CD4-positive, CD25-positive, alpha-beta regulatory T cell (primary cell): ENCODE measurements around the gene EPO. TPM values are rescaled to one million over a fixed set of nuclear protein-coding genes. Genes with fewer than 3 reads are reported as not detected.
A peak's percentile ranks its signal among the peaks of the same experiment; 100 is the strongest.
"Not testable (repeated sequence)": the region's sequence is repeated elsewhere in the genome, so short reads cannot be mapped to it uniquely, and the experiment has no call there.

Source experiments
- ATAC-seq, 2 donors: fragments of 150-1000 bp; cut with Tn5 transposase; one replicate each; pipeline ENCODE4 v1.10.0; 2021; ENCODE audit warnings: low read depth in 2 of 2, moderate number of reproducible peaks in 2 of 2, moderate library complexity in 1 of 2
- DNase-seq, 3 donors: peaks; one replicate each; pipeline versions ENCODE4 v3.0.0 to v3.0.0-alpha.2; 2012 to 2022; ENCODE audit warnings: mixed read lengths in 1 of 3
- H3K27ac ChIP-seq: one replicate; pipeline ENCODE4 v1.7.0; 2013; ENCODE audit warnings: mild to moderate bottlenecking, low read length; ENCODE audit not compliant: insufficient read depth, poor library complexity, severe bottlenecking
- H3K27me3 ChIP-seq: one replicate; pipeline ENCODE4 v1.7.0; 2013; ENCODE audit warnings: low read length; ENCODE audit not compliant: control insufficient read depth, insufficient read depth
- H3K36me3 ChIP-seq: one replicate; pipeline ENCODE4 v1.7.0; 2013; ENCODE audit warnings: mild to moderate bottlenecking, low read length, moderate library complexity; ENCODE audit not compliant: control insufficient read depth, insufficient read depth
- H3K4me1 ChIP-seq: 2 replicates; pipeline ENCODE4 v1.7.0; 2013; ENCODE audit warnings: mild to moderate bottlenecking, low read length; ENCODE audit not compliant: insufficient read depth, control insufficient read depth, poor library complexity, severe bottlenecking
- H3K4me3 ChIP-seq: one replicate; pipeline ENCODE4 v1.7.0; 2013; ENCODE audit warnings: low read depth, mild to moderate bottlenecking, low read length, moderate library complexity
- H3K9me3 ChIP-seq, 2 experiments: 1 replicate in 1 of 2; 2 replicates in 1 of 2; pipeline ENCODE4 v1.7.0; 2013; ENCODE audit warnings: low read length in 2 of 2, mild to moderate bottlenecking in 1 of 2, moderate library complexity in 1 of 2; ENCODE audit not compliant: control insufficient read depth in 2 of 2
- H3K27ac Mint-ChIP-seq, 3 donors: one replicate each; pipeline ENCODE4 v1.8.0; 2020 to 2022; ENCODE audit warnings: mild to moderate bottlenecking in 3 of 3, mixed read lengths in 3 of 3, moderate library complexity in 2 of 3
- H3K27me3 Mint-ChIP-seq: one replicate; pipeline ENCODE4 v1.8.0; 2022; ENCODE audit warnings: mild to moderate bottlenecking, mixed read lengths
- H3K36me3 Mint-ChIP-seq: one replicate; pipeline ENCODE4 v1.8.0; 2020; ENCODE audit warnings: mixed read lengths
- H3K4me1 Mint-ChIP-seq, 4 donors: one replicate each; pipeline ENCODE4 v1.8.0; 2020 to 2022; ENCODE audit warnings: mixed read lengths in 4 of 4, mild to moderate bottlenecking in 1 of 4
- H3K4me3 Mint-ChIP-seq, 4 donors: one replicate each; pipeline ENCODE4 v1.8.0; 2020 to 2022; ENCODE audit warnings: mild to moderate bottlenecking in 4 of 4, mixed read lengths in 4 of 4, moderate library complexity in 3 of 4
- H3K9me3 Mint-ChIP-seq, 7 donors: one replicate each; pipeline ENCODE4 v1.8.0; 2020 to 2022; ENCODE audit warnings: mixed read lengths in 7 of 7, mild to moderate bottlenecking in 3 of 7, moderate library complexity in 2 of 7
- polyA plus RNA-seq, 4 donors: library from polyadenylated mRNA; unstranded; fragments of 300-500 nt; fragmentation: Illumina TruSeq; gene quantifications; one replicate each; pipeline ENCODE4 v1.2.3, GENCODE V29; 2021
- total RNA-seq: library from RNA; stranded (reverse); gene quantifications from one replicate; pipeline ENCODE4 v1.2.3, GENCODE V29; 2022

EPO gene
- total and polyA plus RNA-seq, 5 donors from 2014 or later = 0.23 TPM; not detected in 4

- H3K9me3 ChIP-seq = no peaks in the 10 kb centered on the region
Measured at GRCh38 chr7:100711369-100711768, 8.9 kb upstream of the EPO start.

GRCh38 chr7:100714725-100715124 is 5.5 kb upstream of the EPO start:
- ATAC-seq = no peak
- Mint-ChIP-seq H3K4me1 (no peaks in the 10 kb centered on the region), H3K27ac (no peak overlapping the region), H3K9me3 (peaks cover 0 to 15% (median 3%) of the 10 kb centered on the region in 7 donors), H3K4me3 (no peak overlapping the region), H3K36me3 (no peaks in the 10 kb centered on the region), H3K27me3 (peaks cover 18% of the 10 kb centered on the region)
- DNase-seq = no peak
- no peaks in the 10 kb centered on the region for H3K4me1 ChIP-seq
- no peak overlapping the region for H3K4me3 ChIP-seq
- no peaks in the 10 kb centered on the region for H3K9me3 ChIP-seq
- H3K36me3 ChIP-seq = no peaks in the 10 kb centered on the region
- H3K27me3 ChIP-seq = peaks cover 4% of the 10 kb centered on the region
- no peak overlapping the region for H3K27ac ChIP-seq

More at GRCh38 chr7:100711369-100711768, 8.9 kb upstream of the EPO start:
- H3K4me1 Mint-ChIP-seq = peaks cover 0 to 16% (median 3%) of the 10 kb centered on the region in 4 donors
- H3K4me3 ChIP-seq = no peak overlapping the region
- H3K36me3 ChIP-seq = no peaks in the 10 kb centered on the region
- H3K4me3 Mint-ChIP-seq = no peak overlapping the region
- H3K27ac Mint-ChIP-seq = no peak overlapping the region
- H3K4me1 ChIP-seq = peaks cover 11% of the 10 kb centered on the region
- H3K27me3 ChIP-seq = no peaks in the 10 kb centered on the region
- H3K27me3 Mint-ChIP-seq = peaks cover 5% of the 10 kb centered on the region
- ATAC-seq (no peak), DNase-seq (no peak)
- H3K9me3 Mint-ChIP-seq = no peaks in the 10 kb centered on the region
- H3K36me3 Mint-ChIP-seq = no peaks in the 10 kb centered on the region
- H3K27ac ChIP-seq = no peak overlapping the region

DNA sequence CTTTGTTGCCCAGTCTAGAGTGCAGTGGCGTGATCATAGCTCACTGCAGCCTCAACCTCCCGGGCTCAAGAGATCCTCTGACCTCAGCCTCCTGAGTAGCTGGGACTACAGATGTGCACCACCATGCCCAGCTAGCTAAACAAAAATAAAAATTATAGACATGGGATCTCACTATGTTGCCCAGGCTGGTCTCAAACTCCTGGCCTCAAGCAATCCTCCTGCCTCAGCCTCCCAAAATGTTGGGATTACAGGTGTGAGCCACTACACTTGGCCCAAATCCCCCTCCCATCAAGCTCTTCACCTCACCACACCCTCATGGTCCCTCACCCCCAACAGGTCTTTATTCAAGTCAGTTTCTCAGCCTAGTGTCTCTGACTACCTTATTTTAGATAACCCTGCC is 3.2 kb upstream of the EPO start:
- not testable (repeated sequence) for H3K36me3 Mint-ChIP-seq

DNA sequence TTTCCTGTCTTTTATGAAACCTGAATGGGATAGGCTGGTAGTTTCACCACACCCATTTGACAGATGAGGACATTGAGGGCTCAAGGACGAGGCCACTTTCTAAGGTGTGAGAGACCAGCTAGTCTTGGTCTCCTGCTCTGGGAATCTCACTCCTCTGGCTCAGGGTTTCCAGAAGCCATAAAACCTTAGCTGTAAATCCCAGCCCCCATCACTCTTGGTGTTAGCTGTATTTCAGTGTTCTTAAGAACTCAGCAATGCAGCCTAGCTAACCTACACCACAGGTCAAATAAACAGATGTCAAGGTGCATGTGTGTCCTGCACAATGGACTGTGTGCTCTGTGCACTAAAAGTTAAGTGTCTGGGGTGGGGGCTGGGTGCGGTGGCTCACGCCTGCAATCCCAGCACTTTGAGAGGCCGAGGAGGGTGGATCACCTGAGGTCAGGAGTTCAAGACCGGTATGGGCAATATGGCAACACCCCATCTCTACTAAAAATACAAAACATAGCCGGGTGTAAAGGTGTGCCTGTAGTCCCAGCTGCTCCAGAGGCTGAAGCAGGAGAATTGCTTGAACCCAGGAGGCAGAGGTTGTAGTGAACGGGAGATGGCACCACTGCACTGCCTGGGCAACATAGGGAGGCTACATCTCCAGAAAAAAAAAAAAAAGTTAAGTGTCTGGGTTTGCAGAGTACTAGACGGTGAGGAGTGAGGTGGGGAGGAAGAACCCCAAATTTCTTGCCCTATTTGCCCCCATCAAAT is 567 bp upstream of the EPO start:
- DNase-seq = no peak
- H3K36me3 ChIP-seq = no peaks in the 10 kb centered on the region
- H3K27ac Mint-ChIP-seq = no peak overlapping the region

More for the DNA sequence above, 3.2 kb upstream of the EPO start:
- H3K36me3 ChIP-seq, DNase-seq, ATAC-seq, H3K4me3 Mint-ChIP-seq, H3K4me3 ChIP-seq, H3K27ac ChIP-seq, H3K9me3 ChIP-seq, H3K27me3 ChIP-seq, H3K4me1 Mint-ChIP-seq, H3K27ac Mint-ChIP-seq, H3K4me1 ChIP-seq: not testable (repeated sequence)
- Mint-ChIP-seq H3K9me3 (peaks cover 0 to 15% (median 3%) of the 10 kb centered on the region in 7 donors), H3K27me3 (peaks cover 31% of the 10 kb centered on the region)

GRCh38 chr7:100720671-100721504 is 620 bp downstream of the EPO start:
- Mint-ChIP-seq H3K27ac (peak overlapping the region in 1 of 3 donors; percentile 26), H3K4me1 (peaks cover 0 to 6% (median 2%) of the 10 kb centered on the region in 4 donors), H3K36me3 (no peaks in the 10 kb centered on the region), H3K27me3 (peaks cover 45% of the 10 kb centered on the region), H3K4me3 (no peak overlapping the region), H3K9me3 (peaks cover 0 to 15% (median 3%) of the 10 kb centered on the region in 7 donors)
- ATAC-seq (no peak), DNase-seq (no peak)
- H3K36me3 ChIP-seq = no peaks in the 10 kb centered on the region
- no peak overlapping the region for H3K27ac ChIP-seq
- H3K27me3 ChIP-seq = peaks cover 8% of the 10 kb centered on the region
- peaks cover 7% of the 10 kb centered on the region for H3K4me1 ChIP-seq
- no peaks in the 10 kb centered on the region for H3K9me3 ChIP-seq
- H3K4me3 ChIP-seq = no peak overlapping the region

More for the DNA sequence above, 567 bp upstream of the EPO start:
- Histone ChIP-seq H3K4me1 (no peaks in the 10 kb centered on the region), H3K27me3 (peaks cover 7% of the 10 kb centered on the region), H3K9me3 (no peaks in the 10 kb centered on the region), H3K4me3 (no peak overlapping the region), H3K27ac (no peak overlapping the region)
- H3K36me3 Mint-ChIP-seq = no peaks in the 10 kb centered on the region
- H3K4me3 Mint-ChIP-seq = no peak overlapping the region
- no peak for ATAC-seq
- peaks cover 0 to 15% (median 3%) of the 10 kb centered on the region in 7 donors for H3K9me3 Mint-ChIP-seq
- peaks cover 39% of the 10 kb centered on the region for H3K27me3 Mint-ChIP-seq
- peaks cover 0 to 3% (median under 1%) of the 10 kb centered on the region in 4 donors for H3K4me1 Mint-ChIP-seq

GRCh38 chr7:100721505-100721812 is 1.2 kb downstream of the EPO start:
- ATAC-seq = no peak
- Histone ChIP-seq H3K27ac (no peak overlapping the region), H3K4me3 (no peak overlapping the region), H3K9me3 (no peaks in the 10 kb centered on the region), H3K27me3 (peaks cover 9% of the 10 kb centered on the region), H3K4me1 (peaks cover 7% of the 10 kb centered on the region), H3K36me3 (no peaks in the 10 kb centered on the region)
- Mint-ChIP-seq H3K9me3 (peaks cover 0 to 15% (median 3%) of the 10 kb centered on the region in 7 donors), H3K27ac (no peak overlapping the region), H3K27me3 (peaks cover 45% of the 10 kb centered on the region), H3K4me3 (no peak overlapping the region), H3K4me1 (peaks cover 0 to 6% (median 2%) of the 10 kb centered on the region in 4 donors), H3K36me3 (no peaks in the 10 kb centered on the region)
- DNase-seq = no peak

DNA sequence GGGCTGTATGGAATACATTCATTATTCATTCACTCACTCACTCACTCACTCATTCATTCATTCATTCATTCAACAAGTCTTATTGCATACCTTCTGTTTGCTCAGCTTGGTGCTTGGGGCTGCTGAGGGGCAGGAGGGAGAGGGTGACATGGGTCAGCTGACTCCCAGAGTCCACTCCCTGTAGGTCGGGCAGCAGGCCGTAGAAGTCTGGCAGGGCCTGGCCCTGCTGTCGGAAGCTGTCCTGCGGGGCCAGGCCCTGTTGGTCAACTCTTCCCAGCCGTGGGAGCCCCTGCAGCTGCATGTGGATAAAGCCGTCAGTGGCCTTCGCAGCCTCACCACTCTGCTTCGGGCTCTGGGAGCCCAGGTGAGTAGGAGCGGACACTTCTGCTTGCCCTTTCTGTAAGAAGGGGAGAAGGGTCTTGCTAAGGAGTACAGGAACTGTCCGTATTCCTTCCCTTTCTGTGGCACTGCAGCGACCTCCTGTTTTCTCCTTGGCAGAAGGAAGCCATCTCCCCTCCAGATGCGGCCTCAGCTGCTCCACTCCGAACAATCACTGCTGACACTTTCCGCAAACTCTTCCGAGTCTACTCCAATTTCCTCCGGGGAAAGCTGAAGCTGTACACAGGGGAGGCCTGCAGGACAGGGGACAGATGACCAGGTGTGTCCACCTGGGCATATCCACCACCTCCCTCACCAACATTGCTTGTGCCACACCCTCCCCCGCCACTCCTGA is 2.4 kb downstream of the EPO start:
- H3K9me3 Mint-ChIP-seq = peaks cover 0 to 12% (median 3%) of the 10 kb centered on the region in 7 donors
- Histone ChIP-seq H3K4me1 (peaks cover 7% of the 10 kb centered on the region), H3K4me3 (no peak overlapping the region), H3K27me3 (peaks cover 9% of the 10 kb centered on the region), H3K27ac (no peak overlapping the region), H3K36me3 (no peaks in the 10 kb centered on the region), H3K9me3 (no peaks in the 10 kb centered on the region)
- ATAC-seq = no peak
- no peak overlapping the region for H3K4me3 Mint-ChIP-seq
- H3K27me3 Mint-ChIP-seq = peaks cover 55% of the 10 kb centered on the region
- H3K36me3 Mint-ChIP-seq = no peaks in the 10 kb centered on the region
- peaks cover 0 to 6% (median 2%) of the 10 kb centered on the region in 4 donors for H3K4me1 Mint-ChIP-seq
- DNase-seq = no peak
- peak overlapping the region in 1 of 3 donors; percentile 71 for H3K27ac Mint-ChIP-seq
